Mesenchymal stem cell (in vitro differentiated cells and primary cell): ENCODE results near the gene PLEK.
"Not testable (repeated sequence)": the region's sequence is repeated elsewhere in the genome, so short reads cannot be mapped to it uniquely, and the experiment has no call there.

Source experiments
- DNase-seq: peaks from one replicate; pipeline ENCODE4 v3.0.0-alpha.2; 2013
- H2AFZ ChIP-seq: one replicate; pipeline ENCODE4 v1.6.1; 2013; ENCODE audit warnings: low read depth, mild to moderate bottlenecking, control low read depth, inconsistent platforms, low read length, moderate library complexity
- H2AK5ac ChIP-seq: 2 replicates; pipeline ENCODE4 v1.6.1; 2013; ENCODE audit warnings: low read length, moderate library complexity, mild to moderate bottlenecking, inconsistent platforms; ENCODE audit not compliant: severe bottlenecking
- H2BK120ac ChIP-seq: one replicate; pipeline ENCODE4 v1.6.1; 2013; ENCODE audit warnings: low read depth, mild to moderate bottlenecking, inconsistent platforms, low read length, moderate library complexity
- H2BK12ac ChIP-seq, 2 experiments: one replicate each; pipeline ENCODE4 v1.6.1; 2013; ENCODE audit warnings: inconsistent platforms in 2 of 2, low read length in 2 of 2, mild to moderate bottlenecking in 2 of 2, moderate library complexity in 2 of 2, control low read depth in 1 of 2
- H2BK15ac ChIP-seq: one replicate; pipeline ENCODE4 v1.6.1; 2013; ENCODE audit warnings: mild to moderate bottlenecking, low read depth, inconsistent platforms; ENCODE audit not compliant: poor library complexity, severe bottlenecking
- H2BK5ac ChIP-seq: 2 replicates; pipeline ENCODE4 v1.6.1; 2013; ENCODE audit warnings: low read depth, mild to moderate bottlenecking, low read length, control low read depth, inconsistent platforms; ENCODE audit not compliant: poor library complexity, severe bottlenecking
- H3K14ac ChIP-seq, 2 experiments: one replicate each; pipeline ENCODE4 v1.6.1; 2013; ENCODE audit warnings: inconsistent platforms in 2 of 2, low read length in 2 of 2, control low read depth in 1 of 2, mild to moderate bottlenecking in 1 of 2, moderate library complexity in 1 of 2
- H3K18ac ChIP-seq, 2 experiments: one replicate each; pipeline ENCODE4 v1.6.1; 2013; ENCODE audit warnings: inconsistent platforms in 2 of 2, low read length in 2 of 2, control low read depth in 1 of 2, low read depth in 1 of 2, mild to moderate bottlenecking in 1 of 2
- H3K23ac ChIP-seq, 2 experiments: one replicate each; pipeline ENCODE4 v1.6.1; 2013; ENCODE audit warnings: inconsistent platforms in 2 of 2, low read length in 2 of 2, mild to moderate bottlenecking in 2 of 2, moderate library complexity in 2 of 2, control low read depth in 1 of 2
- H3K27ac ChIP-seq: 2 replicates; pipeline ENCODE4 v1.5.1; 2013; ENCODE audit warnings: mild to moderate bottlenecking, moderate library complexity, low read length, control low read depth, inconsistent platforms; ENCODE audit not compliant: poor library complexity, severe bottlenecking
- H3K27me3 ChIP-seq, 2 experiments: 2 replicates each; pipeline versions ENCODE4 v1.6.1 to v1.7.0; 2013; ENCODE audit warnings: low read length in 2 of 2, mild to moderate bottlenecking in 2 of 2, moderate library complexity in 2 of 2, control low read depth in 1 of 2, inconsistent platforms in 1 of 2; ENCODE audit not compliant: control insufficient read depth in 1 of 2, insufficient read depth in 1 of 2
- H3K36me3 ChIP-seq, 2 experiments: 2 replicates each; pipeline versions ENCODE4 v1.6.1 to v1.7.0; 2013; ENCODE audit warnings: low read length in 2 of 2, control low read depth in 1 of 2, inconsistent platforms in 1 of 2, low read depth in 1 of 2, mild to moderate bottlenecking in 1 of 2; ENCODE audit not compliant: insufficient read depth in 2 of 2, control insufficient read depth in 1 of 2
- H3K4ac ChIP-seq, 2 experiments: one replicate each; pipeline ENCODE4 v1.6.1; 2013; ENCODE audit warnings: inconsistent platforms in 2 of 2, low read length in 2 of 2, mild to moderate bottlenecking in 2 of 2, moderate library complexity in 2 of 2, control low read depth in 1 of 2, low read depth in 1 of 2
- H3K4me1 ChIP-seq: 2 replicates; pipeline ENCODE4 v1.6.1; 2013; ENCODE audit warnings: low read depth, low read length, control low read depth; ENCODE audit not compliant: control insufficient read depth, insufficient read depth
- H3K4me2 ChIP-seq: 2 replicates; pipeline ENCODE4 v1.6.1; 2013; ENCODE audit warnings: low read length, mild to moderate bottlenecking, inconsistent platforms; ENCODE audit not compliant: poor library complexity, severe bottlenecking
- H3K4me3 ChIP-seq, 2 experiments: 2 replicates each; pipeline versions ENCODE4 v1.5.1 to v1.7.0; 2013; ENCODE audit warnings: low read length in 2 of 2, mild to moderate bottlenecking in 2 of 2, control low read depth in 1 of 2, low read depth in 1 of 2; ENCODE audit not compliant: insufficient read depth in 1 of 2
- H3K79me1 ChIP-seq: replicated peaks from 2 replicates; pipeline ENCODE4 v1.6.1; 2013; ENCODE audit warnings: mild to moderate bottlenecking, control low read depth, low read length, inconsistent platforms; ENCODE audit not compliant: poor library complexity, severe bottlenecking
- H3K9ac ChIP-seq: 2 replicates; pipeline ENCODE4 v1.7.0; 2013; ENCODE audit warnings: mild to moderate bottlenecking, low read length, moderate library complexity
- H3K9me3 ChIP-seq: 2 replicates; pipeline ENCODE4 v1.7.0; 2013; ENCODE audit warnings: mild to moderate bottlenecking, low read length; ENCODE audit not compliant: control insufficient read depth
- H4K8ac ChIP-seq: one replicate; pipeline ENCODE4 v1.6.1; 2013; ENCODE audit warnings: inconsistent platforms, mild to moderate bottlenecking, low read length, moderate library complexity
- H4K91ac ChIP-seq: one replicate; pipeline ENCODE4 v1.6.1; 2013; ENCODE audit warnings: mild to moderate bottlenecking, low read length, inconsistent platforms
- WGBS: methylation state at CpG from one replicate; pipeline ENCODE4 v1.1.7; 2013; ENCODE audit warnings: mixed read lengths; 5-methylcytosine and 5-hydroxymethylcytosine counted together

PLEK gene

GRCh38 chr2:68397704-68398263, 32.7 kb downstream of the PLEK start:
- not testable (repeated sequence) for H3K4me2 ChIP-seq, H3K18ac ChIP-seq, H2BK12ac ChIP-seq, H2BK120ac ChIP-seq, H3K9ac ChIP-seq, H3K23ac ChIP-seq, H3K9me3 ChIP-seq, H3K36me3 ChIP-seq, H3K27me3 ChIP-seq, H4K91ac ChIP-seq, DNase-seq, H2BK15ac ChIP-seq, H3K14ac ChIP-seq, H3K4ac ChIP-seq, H2AK5ac ChIP-seq, H4K8ac ChIP-seq, H3K79me1 ChIP-seq, H2BK5ac ChIP-seq, H2AFZ ChIP-seq, H3K4me3 ChIP-seq, H3K4me1 ChIP-seq, H3K27ac ChIP-seq
- WGBS: 91% methylated on average over 3 of the region's 3 CpGs

DNA sequence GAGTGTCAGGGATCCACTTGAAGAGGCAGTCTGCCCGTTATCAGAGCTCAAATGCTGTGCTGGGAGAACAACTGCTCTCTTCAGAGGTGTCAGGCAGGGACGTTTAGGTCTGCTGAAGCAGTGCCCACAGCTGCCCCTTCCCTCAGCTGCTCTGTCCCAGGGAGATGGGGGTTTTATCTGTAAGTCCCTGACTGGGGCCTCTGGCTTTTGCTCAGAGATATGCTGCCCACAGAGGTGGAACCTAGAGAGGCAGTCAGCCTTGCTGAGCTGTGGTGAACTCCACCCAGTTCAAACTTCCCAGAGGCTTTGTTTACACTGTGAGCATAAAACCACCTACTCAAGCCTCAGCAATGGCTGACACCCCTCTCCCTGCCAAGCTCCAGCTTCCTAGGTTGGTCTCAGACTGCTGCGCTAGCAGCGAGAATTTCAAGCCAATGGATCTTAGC, 38.1 kb downstream of the PLEK start:
- no peak overlapping the region for H3K27ac ChIP-seq
- peaks cover 19 to 20% of the 10 kb centered on the region in 2 experiments for H3K27me3 ChIP-seq
- no peak overlapping the region for H3K18ac ChIP-seq
- no peak overlapping the region for H3K23ac ChIP-seq
- no peaks in the 10 kb centered on the region for H3K4me1 ChIP-seq
- no peak overlapping the region for H2AFZ ChIP-seq
- no peak overlapping the region for H3K9ac ChIP-seq
- H3K4me3 ChIP-seq: no peak overlapping the region
- no peak overlapping the region for H4K8ac ChIP-seq
- H3K4me2 ChIP-seq: no peak overlapping the region
- no peak overlapping the region for H2AK5ac ChIP-seq
- no peak overlapping the region for H3K14ac ChIP-seq
- no peak for DNase-seq
- no peaks in the 10 kb centered on the region for H3K9me3 ChIP-seq
- H2BK5ac ChIP-seq: no peak overlapping the region
- no peak overlapping the region for H3K4ac ChIP-seq
- no peak overlapping the region for H2BK12ac ChIP-seq
- H2BK120ac ChIP-seq: no peak overlapping the region
- H4K91ac ChIP-seq: no peak overlapping the region
- H3K36me3 ChIP-seq: no peaks in the 10 kb centered on the region
- no peaks in the 10 kb centered on the region for H3K79me1 ChIP-seq
- WGBS: 57% methylated on average over 4 of the region's 4 CpGs
- no peak overlapping the region for H2BK15ac ChIP-seq

- H3K36me3 ChIP-seq: no peaks in the 10 kb centered on the region
- H2BK120ac ChIP-seq: no peak overlapping the region
- H3K14ac ChIP-seq: no peak overlapping the region
- no peak overlapping the region for H2BK15ac ChIP-seq
- H3K4me1 ChIP-seq: no peaks in the 10 kb centered on the region
- H3K18ac ChIP-seq: no peak overlapping the region
- H3K23ac ChIP-seq: no peak overlapping the region
- H2BK5ac ChIP-seq: no peak overlapping the region
- DNase-seq: no peak
- WGBS: 86% methylated on average over 1 of the region's 2 CpGs
- H2BK12ac ChIP-seq: no peak overlapping the region
- H2AFZ ChIP-seq: no peak overlapping the region
- H2AK5ac ChIP-seq: no peak overlapping the region
- H3K9ac ChIP-seq: no peak overlapping the region
- H4K91ac ChIP-seq: no peak overlapping the region
- no peak overlapping the region for H3K4me3 ChIP-seq
- no peaks in the 10 kb centered on the region for H3K79me1 ChIP-seq
- no peak overlapping the region for H4K8ac ChIP-seq
- no peak overlapping the region for H3K27ac ChIP-seq
- H3K4me2 ChIP-seq: no peak overlapping the region
- H3K4ac ChIP-seq: no peak overlapping the region
- no peaks in the 10 kb centered on the region for H3K9me3 ChIP-seq
- peaks cover 19 to 20% of the 10 kb centered on the region in 2 experiments for H3K27me3 ChIP-seq
Observed at GRCh38 chr2:68404164-68404563, 39.1 kb downstream of the PLEK start.

GRCh38 chr2:68404893-68405799, 40.1 kb downstream of the PLEK start:
- 23% methylated on average over 18 of the region's 19 CpGs for WGBS
- Histone ChIP-seq H3K4me1 (no peaks in the 10 kb centered on the region), H3K27ac (no peak overlapping the region)

More at GRCh38 chr2:68404893-68405799, 40.1 kb downstream of the PLEK start:
- H3K9me3 ChIP-seq: no peaks in the 10 kb centered on the region
- H2AFZ ChIP-seq: no peak overlapping the region
- H3K18ac ChIP-seq: no peak overlapping the region
- peaks cover 19 to 20% of the 10 kb centered on the region in 2 experiments for H3K27me3 ChIP-seq
- H2BK15ac ChIP-seq: no peak overlapping the region
- peak overlapping the region in 1 of 2 experiments; percentile 72 for H3K23ac ChIP-seq
- no peak for DNase-seq
- no peaks in the 10 kb centered on the region for H3K36me3 ChIP-seq
- H2BK12ac ChIP-seq: no peak overlapping the region
- H3K4me3 ChIP-seq: no peak overlapping the region
- no peak overlapping the region for H3K4ac ChIP-seq
- H4K91ac ChIP-seq: no peak overlapping the region
- H3K14ac ChIP-seq: peak overlapping the region in 1 of 2 experiments; percentile 20
- no peak overlapping the region for H2BK120ac ChIP-seq
- H3K79me1 ChIP-seq: no peaks in the 10 kb centered on the region
- H4K8ac ChIP-seq: no peak overlapping the region
- H3K4me2 ChIP-seq: no peak overlapping the region
- no peak overlapping the region for H2AK5ac ChIP-seq
- H2BK5ac ChIP-seq: no peak overlapping the region
- H3K9ac ChIP-seq: no peak overlapping the region
